ENCODE data around the gene MYO9B. TPM values are rescaled to one million over a fixed set of nuclear protein-coding genes. Genes with fewer than 3 reads are reported as not detected.
"Not testable (repeated sequence)": the region's sequence is repeated elsewhere in the genome, so short reads cannot be mapped to it uniquely, and the experiment has no call there.

Gene MYO9B
- total RNA-seq, 1 experiment from 2014 or later, result 85.4 TPM

- no TSS peak for BruUV-seq (replicated peaks)
- no peaks in the 10 kb centered on the region for H3K4me1 ChIP-seq (ENCODE audit: insufficient read depth, low read length, poor library complexity, severe bottlenecking)
- H3K4me3 ChIP-seq (ENCODE audit: low read depth, low read length, poor library complexity, severe bottlenecking), result no peak overlapping the region
- no peak for DNase-seq (ENCODE audit: low spot score)
- H3K9me3 ChIP-seq (ENCODE audit: low read depth, low read length, poor library complexity, severe bottlenecking), result no peaks in the 10 kb centered on the region
- H3K27me3 ChIP-seq (replicated peaks; ENCODE audit: insufficient read depth, low read depth, low read length, poor library complexity), result no peaks in the 10 kb centered on the region
- peaks cover 26% of the 10 kb centered on the region for H3K36me3 ChIP-seq (ENCODE audit: insufficient read depth, low read length, poor library complexity, severe bottlenecking)
- ChIA-PET POLR2A (ENCODE audit: low non-redundant PET) (no interaction called here), CTCF (no interaction called here)
- H3K27ac ChIP-seq (ENCODE audit: low read depth, low read length, poor library complexity, severe bottlenecking), result no peak overlapping the region
- intact Hi-C loops (cut with micrococcal nuclease; ENCODE audit: unreplicated experiment), result no loop called here
- no peak for TF ChIP-seq CTCF (conservative IDR thresholded peaks at IDR 0.05; ENCODE audit: low read depth, low read length)
- TF ChIP-seq EZH2 (IDR thresholded peaks at IDR 0.05; ENCODE audit: borderline replicate concordance, low read depth, low read length, poor library complexity, severe bottlenecking), result no peak
These were observed 83.0 kb downstream of the MYO9B start for GRCh38 chr19:17158584-17158983.

GRCh38 chr19:17159466-17160393, 84.2 kb downstream of the MYO9B start:
- H3K9me3 ChIP-seq (ENCODE audit: low read depth, low read length, poor library complexity, severe bottlenecking), result no peaks in the 10 kb centered on the region
- DNase-seq (ENCODE audit: low spot score), result no peak
- H3K4me3 ChIP-seq (ENCODE audit: low read depth, low read length, poor library complexity, severe bottlenecking), result no peak overlapping the region
- H3K27ac ChIP-seq (ENCODE audit: low read depth, low read length, poor library complexity, severe bottlenecking), result no peak overlapping the region
- POLR2A ChIA-PET (ENCODE audit: low non-redundant PET), result no interaction called here
- no peaks in the 10 kb centered on the region for H3K27me3 ChIP-seq (replicated peaks; ENCODE audit: insufficient read depth, low read depth, low read length, poor library complexity)
- intact Hi-C loops (cut with micrococcal nuclease; ENCODE audit: unreplicated experiment), result no loop called here
- CTCF ChIA-PET, result no interaction called here
- H3K4me1 ChIP-seq (ENCODE audit: insufficient read depth, low read length, poor library complexity, severe bottlenecking), result no peaks in the 10 kb centered on the region
- TF ChIP-seq CTCF (conservative IDR thresholded peaks at IDR 0.05; ENCODE audit: low read depth, low read length), result no peak
- no peak for TF ChIP-seq EZH2 (IDR thresholded peaks at IDR 0.05; ENCODE audit: borderline replicate concordance, low read depth, low read length, poor library complexity, severe bottlenecking)
- no TSS peak for BruUV-seq (replicated peaks)
- peaks cover 23% of the 10 kb centered on the region for H3K36me3 ChIP-seq (ENCODE audit: insufficient read depth, low read length, poor library complexity, severe bottlenecking)

GRCh38 chr19:17160908-17161307, 85.3 kb downstream of the MYO9B start:
- no peak overlapping the region for H3K4me3 ChIP-seq (ENCODE audit: low read depth, low read length, poor library complexity, severe bottlenecking)
- H3K27me3 ChIP-seq (replicated peaks; ENCODE audit: insufficient read depth, low read depth, low read length, poor library complexity), result no peaks in the 10 kb centered on the region
- H3K4me1 ChIP-seq (ENCODE audit: insufficient read depth, low read length, poor library complexity, severe bottlenecking), result no peaks in the 10 kb centered on the region
- no peak overlapping the region for H3K27ac ChIP-seq (ENCODE audit: low read depth, low read length, poor library complexity, severe bottlenecking)
- H3K9me3 ChIP-seq (ENCODE audit: low read depth, low read length, poor library complexity, severe bottlenecking), result no peaks in the 10 kb centered on the region
- no peak for TF ChIP-seq EZH2 (IDR thresholded peaks at IDR 0.05; ENCODE audit: borderline replicate concordance, low read depth, low read length, poor library complexity, severe bottlenecking)
- no peak for TF ChIP-seq CTCF (conservative IDR thresholded peaks at IDR 0.05; ENCODE audit: low read depth, low read length)
- CTCF ChIA-PET, result no interaction called here
- H3K36me3 ChIP-seq (ENCODE audit: insufficient read depth, low read length, poor library complexity, severe bottlenecking), result peaks cover 31% of the 10 kb centered on the region
- DNase-seq (ENCODE audit: low spot score), result no peak
- intact Hi-C loops (cut with micrococcal nuclease; ENCODE audit: unreplicated experiment), result no loop called here
- POLR2A ChIA-PET (ENCODE audit: low non-redundant PET), result no interaction called here
- BruUV-seq (replicated peaks), result no TSS peak

- H3K27me3 ChIP-seq (replicated peaks; ENCODE audit: insufficient read depth, low read depth, low read length, poor library complexity); H3K4me1 ChIP-seq (ENCODE audit: insufficient read depth, low read length, poor library complexity, severe bottlenecking); DNase-seq (ENCODE audit: low spot score); BruUV-seq (replicated peaks); CTCF ChIA-PET; H3K9me3 ChIP-seq (ENCODE audit: low read depth, low read length, poor library complexity, severe bottlenecking); intact Hi-C loops (cut with micrococcal nuclease; ENCODE audit: unreplicated experiment); H3K4me3 ChIP-seq (ENCODE audit: low read depth, low read length, poor library complexity, severe bottlenecking); H3K27ac ChIP-seq (ENCODE audit: low read depth, low read length, poor library complexity, severe bottlenecking); POLR2A ChIA-PET (ENCODE audit: low non-redundant PET): not testable (repeated sequence)
- H3K36me3 ChIP-seq (ENCODE audit: insufficient read depth, low read length, poor library complexity, severe bottlenecking), result peaks cover 36% of the 10 kb centered on the region
These were observed 86.6 kb downstream of the MYO9B start for GRCh38 chr19:17162131-17162530.

Measured in A673 (cell line).